ENCODE data around the gene GLS.

GRCh38 chr2:190841707-190842505 is 38.7 kb upstream of the GLS start:
- TF ChIP-seq, protein P1, sequence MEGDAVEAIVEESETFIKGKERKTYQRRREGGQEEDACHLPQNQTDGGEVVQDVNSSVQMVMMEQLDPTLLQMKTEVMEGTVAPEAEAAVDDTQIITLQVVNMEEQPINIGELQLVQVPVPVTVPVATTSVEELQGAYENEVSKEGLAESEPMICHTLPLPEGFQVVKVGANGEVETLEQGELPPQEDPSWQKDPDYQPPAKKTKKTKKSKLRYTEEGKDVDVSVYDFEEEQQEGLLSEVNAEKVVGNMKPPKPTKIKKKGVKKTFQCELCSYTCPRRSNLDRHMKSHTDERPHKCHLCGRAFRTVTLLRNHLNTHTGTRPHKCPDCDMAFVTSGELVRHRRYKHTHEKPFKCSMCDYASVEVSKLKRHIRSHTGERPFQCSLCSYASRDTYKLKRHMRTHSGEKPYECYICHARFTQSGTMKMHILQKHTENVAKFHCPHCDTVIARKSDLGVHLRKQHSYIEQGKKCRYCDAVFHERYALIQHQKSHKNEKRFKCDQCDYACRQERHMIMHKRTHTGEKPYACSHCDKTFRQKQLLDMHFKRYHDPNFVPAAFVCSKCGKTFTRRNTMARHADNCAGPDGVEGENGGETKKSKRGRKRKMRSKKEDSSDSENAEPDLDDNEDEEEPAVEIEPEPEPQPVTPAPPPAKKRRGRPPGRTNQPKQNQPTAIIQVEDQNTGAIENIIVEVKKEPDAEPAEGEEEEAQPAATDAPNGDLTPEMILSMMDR (IDR thresholded peaks at IDR 0.05) = no peak
- TF ChIP-seq EZH2 (IDR thresholded peaks at IDR 0.05; ENCODE audit: borderline replicate concordance, insufficient read depth, low read depth, low read length, poor library complexity, severe bottlenecking) = no peak
